ENCODE results near the gene ATP6AP1.

DNA sequence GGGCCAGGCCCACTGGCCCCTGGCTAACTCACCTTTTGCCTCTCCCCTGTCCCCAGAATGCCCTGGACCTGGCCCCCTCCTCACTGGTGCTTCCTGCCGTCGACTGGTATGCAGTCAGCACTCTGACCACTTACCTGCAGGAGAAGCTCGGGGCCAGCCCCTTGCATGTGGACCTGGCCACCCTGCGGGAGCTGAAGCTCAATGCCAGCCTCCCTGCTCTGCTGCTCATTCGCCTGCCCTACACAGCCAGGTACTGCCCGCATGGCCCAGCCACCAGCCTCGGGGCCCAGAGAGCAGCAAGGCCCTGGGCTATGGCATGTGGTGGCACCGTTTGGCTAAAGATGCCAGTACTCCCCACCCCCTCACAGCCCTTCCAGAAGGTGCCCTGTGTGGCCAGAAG is 3.7 kb downstream of the ATP6AP1 start:
- TF ChIP-seq, protein P1, sequence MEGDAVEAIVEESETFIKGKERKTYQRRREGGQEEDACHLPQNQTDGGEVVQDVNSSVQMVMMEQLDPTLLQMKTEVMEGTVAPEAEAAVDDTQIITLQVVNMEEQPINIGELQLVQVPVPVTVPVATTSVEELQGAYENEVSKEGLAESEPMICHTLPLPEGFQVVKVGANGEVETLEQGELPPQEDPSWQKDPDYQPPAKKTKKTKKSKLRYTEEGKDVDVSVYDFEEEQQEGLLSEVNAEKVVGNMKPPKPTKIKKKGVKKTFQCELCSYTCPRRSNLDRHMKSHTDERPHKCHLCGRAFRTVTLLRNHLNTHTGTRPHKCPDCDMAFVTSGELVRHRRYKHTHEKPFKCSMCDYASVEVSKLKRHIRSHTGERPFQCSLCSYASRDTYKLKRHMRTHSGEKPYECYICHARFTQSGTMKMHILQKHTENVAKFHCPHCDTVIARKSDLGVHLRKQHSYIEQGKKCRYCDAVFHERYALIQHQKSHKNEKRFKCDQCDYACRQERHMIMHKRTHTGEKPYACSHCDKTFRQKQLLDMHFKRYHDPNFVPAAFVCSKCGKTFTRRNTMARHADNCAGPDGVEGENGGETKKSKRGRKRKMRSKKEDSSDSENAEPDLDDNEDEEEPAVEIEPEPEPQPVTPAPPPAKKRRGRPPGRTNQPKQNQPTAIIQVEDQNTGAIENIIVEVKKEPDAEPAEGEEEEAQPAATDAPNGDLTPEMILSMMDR (optimal IDR thresholded peaks at IDR 0.05 in 1 of 3, IDR thresholded peaks at IDR 0.05 in 1 of 3, conservative IDR thresholded peaks at IDR 0.05 in 1 of 3; ENCODE audit: extremely low read depth in 1 of 3, insufficient read depth in 2 of 3, low read length in 3 of 3), result no peak
- TF ChIP-seq EZH2 (IDR thresholded peaks at IDR 0.05; ENCODE audit: low read length), result no peak

Measured in keratinocyte (primary cell).